DOHH2 (cell line): ENCODE results near the gene OPRD1.
"Not testable (repeated sequence)": the region's sequence is repeated elsewhere in the genome, so short reads cannot be mapped to it uniquely, and the experiment has no call there.

ENCODE experiments used
- H3F3A ChIP-seq: fragments of 200-600 bp; sonication (generic), shearing (Covaris generic); 2 replicates; pipeline ENCODE4 v1.6.0; 2016; ENCODE audit warnings: antibody characterized with exemption, mild to moderate bottlenecking; ENCODE audit not compliant: control insufficient read depth, insufficient read depth
- H3K27ac ChIP-seq: fragments of 200-600 bp; sonication (generic); 2 replicates; pipeline ENCODE4 v1.5.1; 2014; ENCODE audit warnings: low read depth, mild to moderate bottlenecking, low read length, moderate library complexity
- H3K27me3 ChIP-seq: fragments of 200-600 bp; sonication (generic); 2 replicates; pipeline ENCODE4 v1.6.1; 2014; ENCODE audit warnings: mild to moderate bottlenecking, low read length, mixed read lengths; ENCODE audit not compliant: control insufficient read depth
- H3K36me3 ChIP-seq: fragments of 200-600 bp; sonication (generic); 2 replicates; pipeline ENCODE4 v1.6.1; 2014; ENCODE audit warnings: mild to moderate bottlenecking, low read length, moderate library complexity, mixed read lengths; ENCODE audit not compliant: control insufficient read depth
- H3K4me1 ChIP-seq: fragments of 200-600 bp; sonication (generic); 2 replicates; pipeline ENCODE4 v1.6.1; 2014; ENCODE audit warnings: mild to moderate bottlenecking, low read length, mixed read lengths; ENCODE audit not compliant: control insufficient read depth
- H3K4me2 ChIP-seq: fragments of 200-600 bp; sonication (generic); 2 replicates; pipeline ENCODE4 v1.6.0; 2014; ENCODE audit warnings: mild to moderate bottlenecking, low read length, moderate library complexity
- H3K4me3 ChIP-seq: fragments of 200-600 bp; sonication (generic); 2 replicates; pipeline ENCODE4 v1.5.1; 2014; ENCODE audit warnings: mild to moderate bottlenecking, low read length, mixed read lengths
- H3K79me2 ChIP-seq: fragments of 200-600 bp; sonication (generic); 2 replicates; pipeline ENCODE4 v1.6.1; 2014; ENCODE audit warnings: mild to moderate bottlenecking, low read length, mixed read lengths; ENCODE audit not compliant: control insufficient read depth
- H3K9me2 ChIP-seq: fragments of 200-600 bp; sonication (generic); replicated peaks from 2 replicates; pipeline ENCODE4 v1.6.1; 2014; ENCODE audit warnings: mild to moderate bottlenecking, low read length, mixed read lengths; ENCODE audit not compliant: control insufficient read depth
- H3K9me3 ChIP-seq: fragments of 200-600 bp; sonication (generic); 2 replicates; pipeline ENCODE4 v1.6.1; 2014; ENCODE audit warnings: antibody characterized with exemption, low read length, mixed read lengths; ENCODE audit not compliant: control insufficient read depth, insufficient read depth
- H4K20me1 ChIP-seq: fragments of 200-600 bp; sonication (generic); 2 replicates; pipeline ENCODE4 v1.6.0; 2014; ENCODE audit warnings: low read depth, mild to moderate bottlenecking, antibody characterized with exemption, low read length, moderate library complexity; ENCODE audit not compliant: control insufficient read depth, insufficient read depth
- CTCF ChIP-seq: fragments of 200-600 bp; sonication (generic); IDR thresholded peaks from one replicate; pipeline ENCODE4 v1.5.1; 2014; ENCODE audit warnings: antibody characterized with exemption, mild to moderate bottlenecking, low read depth, low read length; ENCODE audit not compliant: poor library complexity, severe bottlenecking
- EZH2phosphoT487 ChIP-seq: fragments of 200-600 bp; sonication (generic); IDR thresholded peaks from 2 replicates; pipeline ENCODE4 v1.6.1; 2017; ENCODE audit warnings: borderline replicate concordance, mild to moderate bottlenecking, antibody characterized with exemption, low read length, moderate library complexity, mixed read lengths

The OPRD1 gene

GRCh38 chr1:28871631-28872401 is 59.8 kb downstream of the OPRD1 start:
- Histone ChIP-seq H3K36me3 (no peaks in the 10 kb centered on the region), H3K79me2 (no peaks in the 10 kb centered on the region), H3K4me3 (no peak overlapping the region), H3K9me2 (no peaks in the 10 kb centered on the region), H3K4me2 (no peak overlapping the region), H3K27ac (no peak overlapping the region), H3F3A (no peaks in the 10 kb centered on the region), H3K4me1 (no peaks in the 10 kb centered on the region), H3K27me3 (peaks cover 2% of the 10 kb centered on the region; the same call in 1 of the 2 replicates), H3K9me3 (no peaks in the 10 kb centered on the region), H4K20me1 (no peaks in the 10 kb centered on the region)
- TF ChIP-seq EZH2phosphoT487 (no peak), CTCF (no peak)

GRCh38 chr1:28875134-28875533 is 63.2 kb downstream of the OPRD1 start:
- H3K4me1 ChIP-seq, H3K27me3 ChIP-seq, H3F3A ChIP-seq, H3K36me3 ChIP-seq, H3K4me2 ChIP-seq, H3K9me3 ChIP-seq, H3K79me2 ChIP-seq, H3K4me3 ChIP-seq, H3K27ac ChIP-seq, H3K9me2 ChIP-seq, H4K20me1 ChIP-seq: not testable (repeated sequence)

- Histone ChIP-seq H3K9me2 (no peaks in the 10 kb centered on the region), H3K36me3 (no peaks in the 10 kb centered on the region), H3K27ac (no peak overlapping the region), H3K4me2 (no peak overlapping the region), H3K27me3 (no peaks in the 10 kb centered on the region), H3K79me2 (no peaks in the 10 kb centered on the region), H4K20me1 (no peaks in the 10 kb centered on the region), H3K4me3 (no peak overlapping the region), H3F3A (no peaks in the 10 kb centered on the region), H3K9me3 (no peaks in the 10 kb centered on the region), H3K4me1 (peaks cover 6% of the 10 kb centered on the region)
- TF ChIP-seq CTCF (peak; percentile 93), EZH2phosphoT487 (no peak)
These were observed 65.3 kb downstream of the OPRD1 start for GRCh38 chr1:28877132-28877781.

- Histone ChIP-seq H3K4me3 (no peak overlapping the region), H3K4me2 (no peak overlapping the region), H3K27me3 (no peaks in the 10 kb centered on the region), H3K9me2 (no peaks in the 10 kb centered on the region), H3K9me3 (no peaks in the 10 kb centered on the region), H3K4me1 (peaks cover 15% of the 10 kb centered on the region), H3K36me3 (no peaks in the 10 kb centered on the region), H3K79me2 (no peaks in the 10 kb centered on the region), H4K20me1 (no peaks in the 10 kb centered on the region), H3F3A (no peaks in the 10 kb centered on the region), H3K27ac (no peak overlapping the region)
- TF ChIP-seq CTCF = no peak
- TF ChIP-seq EZH2phosphoT487 = no peak
These were observed 66.8 kb downstream of the OPRD1 start for GRCh38 chr1:28878796-28879195.
